Activated CD4-positive, alpha-beta T cell treated with anti-CD3 and anti-CD28 coated beads, Interleukin-2, amount 50 U/mL, for 4 hours (primary cell): Measurements from ENCODE around the gene TEX51.

Experiments
- DNase-seq, 2 experiments: peaks; one replicate each; pipeline ENCODE4 v3.0.0-alpha.2; 2020

TEX51 gene

GRCh38 chr2:126898636-126899035, at the start of gene TEX51:
TEX51 (plus strand) TSS chr2:126898890; CDS start chr2:126898919, 29 bp downstream.
- no peak for DNase-seq

- DNase-seq, result no peak
These were observed 49.6 kb upstream of the TEX51 start for GRCh38 chr2:126849054-126849453.

DNA sequence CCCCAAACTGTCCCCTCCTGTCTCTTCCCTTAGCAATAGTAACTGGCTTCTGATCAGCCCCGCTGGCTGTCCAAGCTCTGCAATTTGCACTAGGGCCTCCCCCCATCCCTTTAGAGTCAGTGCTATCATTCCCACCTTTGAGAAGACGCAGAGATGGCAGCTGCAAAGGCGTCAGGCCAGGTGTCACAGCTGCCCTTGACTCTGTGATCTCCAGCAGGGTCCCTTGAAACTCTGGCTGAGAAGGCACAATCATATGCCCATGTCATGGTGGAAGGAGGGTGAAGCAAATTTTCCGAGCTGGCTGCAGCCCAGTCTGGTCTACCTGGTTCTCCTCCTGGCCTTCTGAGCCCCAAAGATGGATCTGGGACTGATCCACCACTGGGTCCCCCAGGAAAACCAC, 49.2 kb upstream of the TEX51 start:
- DNase-seq, result no peak

DNA sequence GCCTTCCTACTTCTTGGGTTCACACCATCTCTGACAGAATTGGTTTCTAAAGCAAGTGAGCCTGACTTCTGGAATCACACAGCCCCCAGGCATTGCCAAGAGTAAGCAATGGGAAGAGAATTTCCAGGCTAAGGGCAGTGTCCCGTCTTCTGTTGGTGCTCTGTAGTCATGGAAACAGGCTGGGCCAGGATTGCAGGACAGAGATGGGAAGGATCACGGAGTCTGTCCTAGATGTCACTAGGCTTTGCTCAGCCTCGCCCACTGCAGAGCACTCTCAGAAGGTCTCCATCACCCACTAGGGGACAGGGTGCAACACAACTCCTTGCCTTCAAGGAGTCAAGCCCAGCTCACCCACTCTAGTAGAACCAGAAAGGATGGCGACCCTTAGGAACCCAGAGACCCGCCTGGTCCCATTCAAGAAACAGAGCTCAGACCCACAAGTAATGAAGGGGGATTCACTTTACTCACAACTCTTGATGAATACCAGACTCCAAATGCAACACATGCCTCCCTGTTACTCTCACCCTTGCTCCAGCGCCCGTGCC, 48.6 kb upstream of the TEX51 start:
- DNase-seq, result no peak

DNA sequence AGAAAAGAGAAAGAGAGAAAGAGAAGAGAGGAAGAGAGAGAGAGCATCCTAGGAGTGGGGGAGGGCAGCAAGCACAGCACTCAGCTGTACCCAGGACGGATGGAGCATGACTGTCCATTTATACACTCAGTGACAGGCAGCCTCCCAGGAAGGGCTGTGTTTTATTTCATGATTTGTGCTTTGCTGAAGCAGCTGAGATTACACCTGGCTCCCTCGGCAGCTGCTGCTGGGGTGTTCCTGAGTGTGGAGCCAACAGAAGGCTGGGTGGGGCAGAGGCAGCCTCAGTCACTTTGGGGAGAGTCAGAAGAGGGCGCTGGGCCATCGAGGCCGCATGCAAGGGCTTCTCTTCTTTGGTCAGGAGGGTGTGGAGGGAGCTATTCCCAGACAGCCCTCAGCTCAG, 47.8 kb upstream of the TEX51 start:
- no peak for DNase-seq

- DNase-seq, result no peak
These were observed 46.9 kb upstream of the TEX51 start for GRCh38 chr2:126851756-126852155.

GRCh38 chr2:126852361-126852760, 46.3 kb upstream of the TEX51 start:
- DNase-seq, result no peak

- DNase-seq, result no peak
These were observed 43.1 kb upstream of the TEX51 start for GRCh38 chr2:126855606-126856005.

- no peak for DNase-seq
These were observed 42.3 kb upstream of the TEX51 start for GRCh38 chr2:126856403-126856802.

GRCh38 chr2:126857502-126857901, 41.2 kb upstream of the TEX51 start:
- no peak for DNase-seq

DNA sequence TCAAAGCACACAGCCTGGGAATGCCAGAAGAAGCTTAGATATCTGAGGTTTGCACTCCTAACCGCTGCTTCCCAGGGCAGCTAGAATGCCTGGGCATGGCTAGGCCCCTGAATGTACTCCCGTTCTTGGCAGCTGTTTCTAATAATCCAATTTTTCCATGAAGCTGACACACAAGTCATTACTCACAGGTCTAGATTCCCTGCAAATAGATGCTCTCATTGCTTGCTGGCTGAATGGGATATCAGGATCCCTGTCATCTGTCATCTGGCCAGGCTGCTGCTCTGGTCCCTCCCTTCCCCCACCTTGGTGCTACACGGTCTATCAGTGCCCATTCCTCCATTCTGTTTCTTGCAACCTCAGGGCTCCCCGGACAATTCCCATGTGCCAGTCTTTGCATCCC, 40.7 kb upstream of the TEX51 start:
- DNase-seq, result no peak

- DNase-seq, result no peak
These were observed 40.3 kb upstream of the TEX51 start for GRCh38 chr2:126858436-126858835.

- no peak for DNase-seq
These were observed 39.7 kb upstream of the TEX51 start for GRCh38 chr2:126858991-126859390.

GRCh38 chr2:126859631-126860030, 39.1 kb upstream of the TEX51 start:
- DNase-seq, result no peak

- DNase-seq, result no peak
These were observed 38.3 kb upstream of the TEX51 start for GRCh38 chr2:126860385-126860784.

GRCh38 chr2:126862730-126863129, 36.0 kb upstream of the TEX51 start:
- no peak for DNase-seq

DNA sequence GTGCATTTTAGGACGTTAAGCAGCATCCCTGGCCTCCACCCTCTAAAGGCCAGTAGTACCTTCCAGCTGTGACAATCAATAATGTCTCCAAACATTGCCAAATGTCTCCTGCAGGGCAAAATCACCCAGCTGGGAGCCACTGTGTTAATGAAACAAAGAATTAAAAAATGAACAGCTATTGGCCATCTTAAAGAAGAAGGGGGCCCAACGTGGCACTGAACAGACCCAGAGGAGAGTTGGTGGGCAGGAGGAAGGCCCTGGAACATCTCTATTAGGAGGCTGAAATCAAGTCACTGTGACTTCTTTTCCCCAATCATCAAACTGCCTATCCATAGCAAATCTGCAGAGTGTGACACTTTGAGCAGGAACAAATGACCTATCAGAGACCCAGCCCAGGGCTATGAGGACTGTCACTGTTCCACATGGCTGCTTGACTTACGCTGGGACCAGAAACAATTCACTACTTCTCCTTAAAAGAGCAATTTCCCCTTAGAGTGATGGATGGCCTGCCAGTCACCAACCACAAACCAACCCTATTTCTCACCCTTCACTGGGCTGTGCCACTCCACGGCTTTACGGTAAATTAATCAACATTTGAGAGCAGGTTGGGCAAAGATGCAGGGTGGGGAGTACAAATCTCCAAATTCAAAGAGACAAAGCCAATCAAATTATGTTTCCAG, 35.2 kb upstream of the TEX51 start:
- no peak for DNase-seq

GRCh38 chr2:126864861-126865260, 33.8 kb upstream of the TEX51 start:
- DNase-seq, result no peak

GRCh38 chr2:126866451-126866850, 32.2 kb upstream of the TEX51 start:
- no peak for DNase-seq

GRCh38 chr2:126874961-126875360, 23.7 kb upstream of the TEX51 start:
- no peak for DNase-seq

- no peak for DNase-seq
These were observed 22.1 kb upstream of the TEX51 start for GRCh38 chr2:126876631-126877030.

- DNase-seq, result no peak
These were observed 21.6 kb upstream of the TEX51 start for GRCh38 chr2:126877041-126877440.

DNA sequence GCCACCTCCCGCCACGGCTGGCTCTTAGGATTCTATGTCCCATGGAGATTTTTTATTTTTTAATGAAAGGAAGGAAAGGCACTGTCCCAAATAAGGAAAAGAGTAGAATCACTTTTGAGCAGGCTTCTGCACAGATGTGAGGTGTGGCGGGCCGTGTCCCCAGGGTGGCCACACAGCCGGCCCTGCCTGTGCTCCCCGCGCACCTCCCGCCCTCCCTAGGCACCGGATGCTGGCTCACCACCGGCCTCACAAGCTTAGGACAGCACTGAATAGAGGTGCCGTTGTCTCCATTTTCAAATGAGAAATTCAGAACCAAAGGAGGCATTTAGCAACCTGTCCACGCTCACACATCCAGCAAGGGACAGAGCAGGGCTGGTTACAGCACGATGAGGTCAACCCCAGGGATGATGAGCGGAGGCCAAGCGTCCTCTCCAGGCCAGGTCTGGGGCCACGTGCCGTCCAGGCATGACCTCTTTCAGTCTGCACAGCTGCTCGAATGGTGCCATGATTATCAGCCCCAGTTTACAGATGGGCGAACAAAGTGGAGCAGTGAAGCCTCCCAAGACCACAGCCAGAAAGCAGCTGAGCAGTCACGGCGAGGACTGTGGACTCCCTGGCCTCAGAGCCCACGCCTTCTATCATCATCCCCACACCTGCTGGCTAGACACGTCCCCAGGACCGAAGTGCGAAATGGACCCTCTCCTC, 20.7 kb upstream of the TEX51 start:
- no peak for DNase-seq

GRCh38 chr2:126878601-126879000, 20.1 kb upstream of the TEX51 start:
- no peak for DNase-seq
